HepG2 (cell line): ENCODE results near the gene CSNK2B. TPM values are rescaled to one million over a fixed set of nuclear protein-coding genes. Genes with fewer than 3 reads are reported as not detected.
A peak's percentile ranks its signal among the peaks of the same experiment; 100 is the strongest.

Experiments used
- CCDC6 ChIP-seq: sonication (generic); formaldehyde crosslinking; IDR thresholded peaks from 2 replicates; pipeline ENCODE4 v1.8.1; 2022; ENCODE audit warnings: mild to moderate bottlenecking, missing genetic modification reagents, moderate library complexity
- CHCHD3 ChIP-seq: sonication (generic); formaldehyde crosslinking; IDR thresholded peaks from 2 replicates; pipeline ENCODE4 v1.8.0; 2022; ENCODE audit warnings: mild to moderate bottlenecking, missing genetic modification reagents, moderate library complexity
- DRAP1 ChIP-seq: IDR thresholded peaks from 2 replicates; pipeline ENCODE4 v1.6.1; 2016; ENCODE audit warnings: missing genetic modification reagents, missing compliant biosample characterization
- GATA4 ChIP-seq: sonication (generic); IDR thresholded peaks from 2 replicates; pipeline ENCODE4 v1.6.1; 2016; ENCODE audit warnings: antibody characterized with exemption, low read depth, borderline replicate concordance
- IKZF4 ChIP-seq: sonication (generic); formaldehyde crosslinking; IDR thresholded peaks from 2 replicates; pipeline ENCODE4 v1.5.1; 2020; ENCODE audit warnings: borderline replicate concordance, mild to moderate bottlenecking, low read depth, missing genetic modification reagents; ENCODE audit errors: not compliant biosample characterization
- MED13 ChIP-seq: sonication (generic); formaldehyde crosslinking; IDR thresholded peaks from 2 replicates; pipeline ENCODE4 v1.5.0; 2020; ENCODE audit warnings: missing genetic modification reagents
- PAWR ChIP-seq: sonication (generic); formaldehyde crosslinking; IDR thresholded peaks from 2 replicates; pipeline ENCODE4 v1.4.0; 2020; ENCODE audit warnings: missing genetic modification reagents, mild to moderate bottlenecking, borderline replicate concordance
- PLRG1 ChIP-seq: fragments of 450-650 bp; conservative IDR thresholded peaks from 2 replicates; pipeline ENCODE4 v1.6.1; 2016
- SNAPC2 ChIP-seq: sonication (generic); formaldehyde crosslinking; IDR thresholded peaks from 2 replicates; pipeline ENCODE4 v1.8.1; 2022; ENCODE audit warnings: mild to moderate bottlenecking, missing genetic modification reagents
- SSRP1 ChIP-seq: IDR thresholded peaks from 2 replicates; pipeline ENCODE4 v1.6.1; 2016; ENCODE audit warnings: control low read depth
- TAF1 ChIP-seq: sonication (generic); formaldehyde crosslinking; IDR thresholded peaks from 2 replicates; pipeline ENCODE4 v1.4.0; 2020; ENCODE audit warnings: missing genetic modification reagents
- ZBTB1 ChIP-seq: sonication (generic); formaldehyde crosslinking; IDR thresholded peaks from 2 replicates; pipeline ENCODE4 v1.4.0; 2020; ENCODE audit warnings: missing genetic modification reagents, borderline replicate concordance
- ZNF121 ChIP-seq: sonication (generic); formaldehyde crosslinking; IDR thresholded peaks from 2 replicates; pipeline ENCODE4 v1.5.0; 2020; ENCODE audit warnings: mild to moderate bottlenecking, missing genetic modification reagents
- ZNF484 ChIP-seq: sonication (generic); formaldehyde crosslinking; IDR thresholded peaks from 2 replicates; pipeline ENCODE4 v1.5.1; 2020; ENCODE audit warnings: mild to moderate bottlenecking, low read depth, missing genetic modification reagents, borderline replicate concordance
- ZNF547 ChIP-seq: sonication (generic); formaldehyde crosslinking; IDR thresholded peaks from 2 replicates; pipeline ENCODE4 v1.5.1; 2020; ENCODE audit warnings: mild to moderate bottlenecking, missing genetic modification reagents
- ZNF577 ChIP-seq: sonication (generic); formaldehyde crosslinking; IDR thresholded peaks from 2 replicates; pipeline ENCODE4 v1.4.0; 2020; ENCODE audit warnings: mild to moderate bottlenecking, low read depth, missing genetic modification reagents, borderline replicate concordance
- polyA plus RNA-seq, 8 experiments: library from polyadenylated mRNA; depleted of rRNA in 3 of 8; stranded (reverse) in 7 of 8; unstranded in 1 of 8; fragments of >200 nt; fragmentation: Illumina TruSeq in 4 of 8; extraction: Trizol in 4 of 8; gene quantifications; 2 replicates each; pipeline versions ENCODE4 v1.2.1 to v1.2.3, GENCODE V29; 2011 to 2016; ENCODE audit warnings: low read depth in 4 of 8, missing spikeins in 1 of 8, mixed read lengths in 1 of 8; ENCODE audit not compliant: insufficient read depth in 1 of 8
- total RNA-seq, 5 experiments: library from RNA; depleted of rRNA; stranded (reverse); fragments of >200 nt; fragmentation: Illumina TruSeq; extraction: Trizol; gene quantifications; 2 replicates each; pipeline ENCODE4 v1.2.3, GENCODE V29; 2016; ENCODE audit warnings: low read depth in 1 of 5
- TF ChIP-seq, protein P1 (sequence below): sonication (generic); formaldehyde crosslinking; IDR thresholded peaks from 2 replicates; pipeline ENCODE4 v1.9.0; 2022; ENCODE audit warnings: low read depth, missing genetic modification reagents
- TF ChIP-seq, protein P2 (sequence below): IDR thresholded peaks from 2 replicates; pipeline ENCODE4 v1.6.1; 2016; ENCODE audit warnings: low read depth, borderline replicate concordance
- TF ChIP-seq, protein P3 (sequence below): IDR thresholded peaks from 2 replicates; pipeline ENCODE4 v1.6.1; 2016; ENCODE audit warnings: low read depth, control low read depth
- TF ChIP-seq, protein P4 (sequence below): sonication (generic); formaldehyde crosslinking; conservative IDR thresholded peaks from 2 replicates; pipeline ENCODE4 v1.8.1; 2023; ENCODE audit warnings: missing genetic modification reagents
- TF ChIP-seq, protein P5 (sequence below): sonication (generic); formaldehyde crosslinking; IDR thresholded peaks from 2 replicates; pipeline ENCODE4 v1.8.1; 2023; ENCODE audit warnings: missing genetic modification reagents, inconsistent platforms, borderline replicate concordance

Gene CSNK2B
- total and polyA plus RNA-seq, 2 of the 13 experiments (the other 11 are each of a cell fraction or from before 2014, with no cell fraction given): 111 to 296 TPM

GRCh38 chr6:31680226-31681134 lies 14.6 kb downstream of the CSNK2B start, which contains the start of gene LY6G5C (continued):
- TF ChIP-seq TAF1 (CRISPR knock-in tag): no peak
- no peak for TF ChIP-seq ZNF577 (CRISPR knock-in tag)
- TF ChIP-seq, protein P1, sequence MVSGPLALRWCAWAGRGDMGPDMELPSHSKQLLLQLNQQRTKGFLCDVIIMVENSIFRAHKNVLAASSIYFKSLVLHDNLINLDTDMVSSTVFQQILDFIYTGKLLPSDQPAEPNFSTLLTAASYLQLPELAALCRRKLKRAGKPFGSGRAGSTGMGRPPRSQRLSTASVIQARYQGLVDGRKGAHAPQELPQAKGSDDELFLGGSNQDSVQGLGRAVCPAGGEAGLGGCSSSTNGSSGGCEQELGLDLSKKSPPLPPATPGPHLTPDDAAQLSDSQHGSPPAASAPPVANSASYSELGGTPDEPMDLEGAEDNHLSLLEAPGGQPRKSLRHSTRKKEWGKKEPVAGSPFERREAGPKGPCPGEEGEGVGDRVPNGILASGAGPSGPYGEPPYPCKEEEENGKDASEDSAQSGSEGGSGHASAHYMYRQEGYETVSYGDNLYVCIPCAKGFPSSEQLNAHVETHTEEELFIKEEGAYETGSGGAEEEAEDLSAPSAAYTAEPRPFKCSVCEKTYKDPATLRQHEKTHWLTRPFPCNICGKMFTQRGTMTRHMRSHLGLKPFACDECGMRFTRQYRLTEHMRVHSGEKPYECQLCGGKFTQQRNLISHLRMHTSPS: no peak
- TF ChIP-seq ZBTB1 (CRISPR knock-in tag): no peak
- TF ChIP-seq SNAPC2 (CRISPR knock-in tag): no peak
- TF ChIP-seq DRAP1 (CRISPR knock-in tag): 0 out of 2 replicates have a peak, but pooled peaks have one; percentile 34
- TF ChIP-seq, protein P2, sequence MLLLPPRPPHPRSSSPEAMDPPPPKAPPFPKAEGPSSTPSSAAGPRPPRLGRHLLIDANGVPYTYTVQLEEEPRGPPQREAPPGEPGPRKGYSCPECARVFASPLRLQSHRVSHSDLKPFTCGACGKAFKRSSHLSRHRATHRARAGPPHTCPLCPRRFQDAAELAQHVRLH (CRISPR knock-in tag): 0 out of 2 replicates have a peak, but pooled peaks have one; percentile 58
- TF ChIP-seq MED13 (CRISPR knock-in tag): no peak
- no peak for TF ChIP-seq PLRG1
- TF ChIP-seq, protein P3, sequence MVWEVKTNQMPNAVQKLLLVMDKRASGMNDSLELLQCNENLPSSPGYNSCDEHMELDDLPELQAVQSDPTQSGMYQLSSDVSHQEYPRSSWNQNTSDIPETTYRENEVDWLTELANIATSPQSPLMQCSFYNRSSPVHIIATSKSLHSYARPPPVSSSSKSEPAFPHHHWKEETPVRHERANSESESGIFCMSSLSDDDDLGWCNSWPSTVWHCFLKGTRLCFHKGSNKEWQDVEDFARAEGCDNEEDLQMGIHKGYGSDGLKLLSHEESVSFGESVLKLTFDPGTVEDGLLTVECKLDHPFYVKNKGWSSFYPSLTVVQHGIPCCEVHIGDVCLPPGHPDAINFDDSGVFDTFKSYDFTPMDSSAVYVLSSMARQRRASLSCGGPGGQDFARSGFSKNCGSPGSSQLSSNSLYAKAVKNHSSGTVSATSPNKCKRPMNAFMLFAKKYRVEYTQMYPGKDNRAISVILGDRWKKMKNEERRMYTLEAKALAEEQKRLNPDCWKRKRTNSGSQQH (CRISPR knock-in tag): peak; percentile 76; the same call in 1 of the 2 replicates
- TF ChIP-seq ZNF547 (CRISPR knock-in tag): no peak
- TF ChIP-seq, protein P4, sequence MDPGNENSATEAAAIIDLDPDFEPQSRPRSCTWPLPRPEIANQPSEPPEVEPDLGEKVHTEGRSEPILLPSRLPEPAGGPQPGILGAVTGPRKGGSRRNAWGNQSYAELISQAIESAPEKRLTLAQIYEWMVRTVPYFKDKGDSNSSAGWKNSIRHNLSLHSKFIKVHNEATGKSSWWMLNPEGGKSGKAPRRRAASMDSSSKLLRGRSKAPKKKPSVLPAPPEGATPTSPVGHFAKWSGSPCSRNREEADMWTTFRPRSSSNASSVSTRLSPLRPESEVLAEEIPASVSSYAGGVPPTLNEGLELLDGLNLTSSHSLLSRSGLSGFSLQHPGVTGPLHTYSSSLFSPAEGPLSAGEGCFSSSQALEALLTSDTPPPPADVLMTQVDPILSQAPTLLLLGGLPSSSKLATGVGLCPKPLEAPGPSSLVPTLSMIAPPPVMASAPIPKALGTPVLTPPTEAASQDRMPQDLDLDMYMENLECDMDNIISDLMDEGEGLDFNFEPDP: no peak
- TF ChIP-seq CCDC6 (CRISPR knock-in tag): no peak
- no peak for TF ChIP-seq IKZF4 (CRISPR knock-in tag)
- no peak for TF ChIP-seq PAWR
- no peak for TF ChIP-seq SSRP1
- no peak for TF ChIP-seq ZNF484 (CRISPR knock-in tag)
- no peak for TF ChIP-seq CHCHD3 (CRISPR knock-in tag)
- TF ChIP-seq ZNF121 (CRISPR knock-in tag): no peak
- TF ChIP-seq GATA4: no peak
- TF ChIP-seq, protein P5, sequence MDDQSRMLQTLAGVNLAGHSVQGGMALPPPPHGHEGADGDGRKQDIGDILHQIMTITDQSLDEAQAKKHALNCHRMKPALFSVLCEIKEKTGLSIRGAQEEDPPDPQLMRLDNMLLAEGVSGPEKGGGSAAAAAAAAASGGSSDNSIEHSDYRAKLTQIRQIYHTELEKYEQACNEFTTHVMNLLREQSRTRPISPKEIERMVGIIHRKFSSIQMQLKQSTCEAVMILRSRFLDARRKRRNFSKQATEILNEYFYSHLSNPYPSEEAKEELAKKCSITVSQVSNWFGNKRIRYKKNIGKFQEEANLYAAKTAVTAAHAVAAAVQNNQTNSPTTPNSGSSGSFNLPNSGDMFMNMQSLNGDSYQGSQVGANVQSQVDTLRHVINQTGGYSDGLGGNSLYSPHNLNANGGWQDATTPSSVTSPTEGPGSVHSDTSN (CRISPR knock-in tag): no peak
